B cell (primary cell): ENCODE measurements around the gene HOXD8. TPM values are rescaled to one million over a fixed set of nuclear protein-coding genes. Genes with fewer than 3 reads are reported as not detected.

Source experiments
- ATAC-seq: fragments of 200-7000 bp; cut with Tn5 transposase; one replicate; pipeline ENCODE4 v1.10.0; 2021; ENCODE audit warnings: low read depth, mild to moderate bottlenecking, moderate number of reproducible peaks, moderate library complexity
- CTCF ChIA-PET: fragments of 350-600 bp; sonication (Branson Sonifier 250); formaldehyde crosslinking; loops from one replicate; lab custom pipeline; 2021; ENCODE audit warnings: antibody characterized with exemption, inconsistent platforms; lab: Charles Lee
- POLR2A ChIA-PET: fragments of 350-600 bp; sonication (Branson Sonifier 250); formaldehyde crosslinking; loops from one replicate; lab custom pipeline; 2021; ENCODE audit warnings: antibody characterized with exemption; lab: Charles Lee
- DNase-seq: peaks from one replicate; pipeline ENCODE4 v3.0.0; 2013
- H2AFZ ChIP-seq: 2 replicates; pipeline ENCODE4 v1.6.1; 2012; ENCODE audit warnings: mild to moderate bottlenecking, low read depth, low read length; ENCODE audit not compliant: insufficient read depth, poor library complexity, severe bottlenecking
- H3K27ac ChIP-seq, 2 donors: 1 replicate in 1 of 2; 2 replicates in 1 of 2; pipeline ENCODE4 v1.5.1; 2012 to 2013; ENCODE audit warnings: low read length in 2 of 2, mild to moderate bottlenecking in 2 of 2, moderate library complexity in 1 of 2
- H3K27me3 ChIP-seq, 4 experiments: fragments of 200-600 bp in 1 of 4; sonication (generic) in 1 of 4; replicated peaks in 1 of 4; 1 replicate in 2 of 4; 2 replicates in 2 of 4; pipeline versions ENCODE4 v1.6.1 to v1.7.0; 2013 to 2016; ENCODE audit warnings: low read length in 3 of 4, mild to moderate bottlenecking in 2 of 4, mixed read lengths in 1 of 4, moderate library complexity in 1 of 4; ENCODE audit not compliant: insufficient read depth in 4 of 4, control insufficient read depth in 3 of 4; ENCODE audit errors: control extremely low read depth in 1 of 4
- H3K36me3 ChIP-seq, 2 experiments: replicated peaks in 1 of 2; 1 replicate in 1 of 2; 2 replicates in 1 of 2; pipeline versions ENCODE4 v1.6.1 to v1.7.1; 2013; ENCODE audit warnings: low read length in 1 of 2; ENCODE audit not compliant: insufficient read depth in 2 of 2, control insufficient read depth in 1 of 2; ENCODE audit errors: control extremely low read depth in 1 of 2, extremely low read depth in 1 of 2
- H3K4me1 ChIP-seq, 2 donors: fragments of 200-600 bp in 1 of 2; sonication (generic) in 1 of 2; 1 replicate in 1 of 2; 2 replicates in 1 of 2; pipeline versions ENCODE4 v1.5.1 to v1.6.1; 2013 to 2017; ENCODE audit warnings: low read length in 2 of 2; ENCODE audit not compliant: control insufficient read depth in 2 of 2, insufficient read depth in 2 of 2
- H3K4me2 ChIP-seq: replicated peaks from 2 replicates; pipeline ENCODE3; 2012; ENCODE audit warnings: mild to moderate bottlenecking, low read depth, low read length; ENCODE audit not compliant: poor library complexity, severe bottlenecking
- H3K4me3 ChIP-seq, 5 experiments: fragments of 200-600 bp in 1 of 5; sonication (generic) in 1 of 5; 1 replicate in 3 of 5; 2 replicates in 2 of 5; pipeline versions ENCODE4 v1.5.1 to v1.7.0; 2011 to 2016; ENCODE audit warnings: low read length in 4 of 5, mild to moderate bottlenecking in 4 of 5, low read depth in 2 of 5, control low read depth in 1 of 5, moderate library complexity in 1 of 5; ENCODE audit not compliant: insufficient read depth in 1 of 5; ENCODE audit errors: control extremely low read depth in 1 of 5, extremely low read depth in 1 of 5
- H3K79me2 ChIP-seq: fragments of 200-600 bp; sonication (generic); one replicate; pipeline ENCODE4 v1.6.0; 2016; ENCODE audit warnings: low read length; ENCODE audit not compliant: control insufficient read depth, insufficient read depth
- H3K9ac ChIP-seq: fragments of 200-600 bp; sonication (generic); 2 replicates; pipeline ENCODE4 v1.6.1; 2017; ENCODE audit warnings: mild to moderate bottlenecking, low read length, moderate library complexity
- H3K9me3 ChIP-seq, 3 donors: one replicate each; pipeline versions ENCODE4 v1.6.1 to v1.7.1; 2013; ENCODE audit warnings: low read length in 2 of 3; ENCODE audit not compliant: control insufficient read depth in 2 of 3, insufficient read depth in 1 of 3; ENCODE audit errors: control extremely low read depth in 1 of 3
- H4K20me1 ChIP-seq: 2 replicates; pipeline ENCODE4 v1.6.0; 2012; ENCODE audit warnings: mild to moderate bottlenecking, low read length; ENCODE audit not compliant: insufficient read depth, control insufficient read depth, poor library complexity, severe bottlenecking
- H3K27ac Mint-ChIP-seq: one replicate; pipeline ENCODE4 v1.8.0; 2021; ENCODE audit warnings: mixed read lengths
- H3K27me3 Mint-ChIP-seq: one replicate; pipeline ENCODE4 v1.8.0; 2021; ENCODE audit warnings: mixed read lengths
- H3K4me1 Mint-ChIP-seq: one replicate; pipeline ENCODE4 v1.8.0; 2021; ENCODE audit warnings: mixed read lengths
- H3K4me3 Mint-ChIP-seq: one replicate; pipeline ENCODE4 v1.8.0; 2021; ENCODE audit warnings: mixed read lengths
- H3K9me3 Mint-ChIP-seq: one replicate; pipeline ENCODE4 v1.8.0; 2022; ENCODE audit warnings: mixed read lengths; ENCODE audit not compliant: insufficient read depth
- EZH2 ChIP-seq: IDR thresholded peaks from 2 replicates; pipeline ENCODE4 v1.6.1; 2012; ENCODE audit warnings: borderline replicate concordance, low read depth, mild to moderate bottlenecking, moderate library complexity, low read length; ENCODE audit not compliant: insufficient read depth, poor library complexity, severe bottlenecking
- WGBS: methylation state at CpG from one replicate; pipeline ENCODE4 v1.1.5; 2013; ENCODE audit warnings: missing lambda C conversion rate; ENCODE audit not compliant: insufficient coverage; 5-methylcytosine and 5-hydroxymethylcytosine counted together
- intact Hi-C: fragments of 100-400 bp; cut with micrococcal nuclease; formaldehyde crosslinking; loops from one replicate; pipeline ENCODE4 v1.10.0; 2022
- polyA plus RNA-seq: library from polyadenylated mRNA; depleted of rRNA; stranded (reverse); fragments of >200 nt; gene quantifications from 2 replicates; pipeline ENCODE4 v1.2.3, GENCODE V29; 2012
- total RNA-seq, 2 donors: library from RNA; stranded (reverse); fragments of 120-200 nt in 1 of 2; gene quantifications; 1 replicate in 1 of 2; 2 replicates in 1 of 2; pipeline versions ENCODE4 v1.2.3 to v1.2.4, GENCODE V29; 2013 to 2022
- TF ChIP-seq, protein P1 (sequence below): fragments of 200-600 bp; IDR thresholded peaks from one replicate; pipeline ENCODE4 v1.8.0; 2022; ENCODE audit warnings: antibody characterized with exemption, mild to moderate bottlenecking

Gene HOXD8
- total and polyA plus RNA-seq, 2 donors (not counting 1 experiment from before 2014, with no cell fraction given) = not detected

DNA sequence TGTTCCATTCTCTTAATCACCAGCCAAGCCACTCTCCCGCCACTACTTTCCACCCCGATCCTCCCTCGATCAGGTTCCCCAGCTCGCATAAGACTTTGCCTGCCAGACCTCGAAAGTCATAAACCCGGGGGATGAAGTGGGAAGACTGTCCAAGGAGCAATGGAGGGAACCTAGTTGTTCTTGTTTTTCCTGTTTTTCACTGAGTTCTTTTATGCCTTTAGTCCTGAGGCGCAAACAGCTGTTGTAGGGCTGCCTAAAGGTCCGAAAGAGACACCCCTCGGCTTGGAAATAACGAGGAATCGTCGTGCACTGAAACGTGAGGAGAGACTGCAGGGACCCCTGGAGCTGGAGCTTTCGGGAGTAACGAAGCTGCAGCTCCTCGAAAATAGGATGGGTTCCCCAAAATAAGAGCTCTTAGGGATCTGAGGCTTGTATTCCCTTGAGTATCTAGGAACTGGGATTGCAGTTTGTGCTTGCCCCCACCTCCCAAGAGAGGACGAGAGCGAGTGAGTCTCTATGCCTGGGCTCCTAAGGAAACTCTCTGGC is 31.6 kb upstream of the HOXD8 start:
- Mint-ChIP-seq H3K4me1 (peaks cover 24% of the 10 kb centered on the region), H3K27ac (peak overlapping the region; percentile 6), H3K27me3 (peaks cover 81% of the 10 kb centered on the region), H3K9me3 (no peaks in the 10 kb centered on the region), H3K4me3 (peak overlapping the region; percentile 75)
- Histone ChIP-seq H3K79me2 (no peaks in the 10 kb centered on the region), H2AFZ (no peak overlapping the region), H3K9me3 (peaks cover 0 to 47% (median 6%) of the 10 kb centered on the region in 3 donors), H3K4me3 (peak overlapping the region in 1 of 5 experiments; percentile 17), H3K27me3 (peaks cover 0 to 96% (median 80%) of the 10 kb centered on the region in 4 experiments), H4K20me1 (no peaks in the 10 kb centered on the region), H3K9ac (peak overlapping the region; percentile 9), H3K4me1 (peaks cover 24 to 38% of the 10 kb centered on the region in 2 donors), H3K36me3 (no peaks in the 10 kb centered on the region), H3K27ac (no peak overlapping the region), H3K4me2 (peak overlapping the region; percentile 69)
- ChIA-PET CTCF (interaction anchor here (0.9 to 4.7 kb wide), 12 partner anchors 12 to 1402 kb away, joined by 3 to 72 read pairs (median 4); partner anchors contain the start of genes EVX2 and HOXD3), POLR2A (no interaction called here)
- ATAC-seq (no peak), DNase-seq (no peak)
- intact Hi-C loops = loop anchor here (10.0 kb wide), 1 partner anchor 1763 kb away; the partner anchor contains the start of gene SP9
- WGBS = 10% methylated on average over 15 of the region's 18 CpGs
- TF ChIP-seq, protein P1, sequence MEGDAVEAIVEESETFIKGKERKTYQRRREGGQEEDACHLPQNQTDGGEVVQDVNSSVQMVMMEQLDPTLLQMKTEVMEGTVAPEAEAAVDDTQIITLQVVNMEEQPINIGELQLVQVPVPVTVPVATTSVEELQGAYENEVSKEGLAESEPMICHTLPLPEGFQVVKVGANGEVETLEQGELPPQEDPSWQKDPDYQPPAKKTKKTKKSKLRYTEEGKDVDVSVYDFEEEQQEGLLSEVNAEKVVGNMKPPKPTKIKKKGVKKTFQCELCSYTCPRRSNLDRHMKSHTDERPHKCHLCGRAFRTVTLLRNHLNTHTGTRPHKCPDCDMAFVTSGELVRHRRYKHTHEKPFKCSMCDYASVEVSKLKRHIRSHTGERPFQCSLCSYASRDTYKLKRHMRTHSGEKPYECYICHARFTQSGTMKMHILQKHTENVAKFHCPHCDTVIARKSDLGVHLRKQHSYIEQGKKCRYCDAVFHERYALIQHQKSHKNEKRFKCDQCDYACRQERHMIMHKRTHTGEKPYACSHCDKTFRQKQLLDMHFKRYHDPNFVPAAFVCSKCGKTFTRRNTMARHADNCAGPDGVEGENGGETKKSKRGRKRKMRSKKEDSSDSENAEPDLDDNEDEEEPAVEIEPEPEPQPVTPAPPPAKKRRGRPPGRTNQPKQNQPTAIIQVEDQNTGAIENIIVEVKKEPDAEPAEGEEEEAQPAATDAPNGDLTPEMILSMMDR = no peak
- no peak for TF ChIP-seq EZH2
